HG03439 (cell line): Measurements from ENCODE around the gene UQCRQ.

Experiments used
- ATAC-seq: cut with Tn5 transposase; IDR thresholded peaks from one replicate; pipeline ENCODE4 v1.9.1; 2021; ENCODE audit warnings: mild to moderate bottlenecking, moderate library complexity; ENCODE audit not compliant: unreplicated experiment

UQCRQ gene

GRCh38 chr5:132905938-132906337 is 39.5 kb downstream of the UQCRQ start:
- ATAC-seq = no peak

GRCh38 chr5:132907161-132907560 is 40.7 kb downstream of the UQCRQ start:
- ATAC-seq = no peak

- no peak for ATAC-seq
Observed at GRCh38 chr5:132909702-132910101, 43.3 kb downstream of the UQCRQ start.

GRCh38 chr5:132915681-132916080 is 49.2 kb downstream of the UQCRQ start:
- no peak for ATAC-seq

- no peak for ATAC-seq
Observed at GRCh38 chr5:132916086-132916485, 49.6 kb downstream of the UQCRQ start.
